Prostate gland (tissue), 2 donors: ENCODE measurements around the gene AK3.

Experiments
- POLR2A ChIP-seq: fragments of 450-650 bp; IDR thresholded peaks from one replicate; pipeline ENCODE4 v1.6.1; 2016; ENCODE audit warnings: antibody characterized with exemption, mild to moderate bottlenecking
- POLR2AphosphoS5 ChIP-seq: sonication (generic); formaldehyde crosslinking; IDR thresholded peaks from one replicate; pipeline ENCODE4 v1.6.1; 2017; ENCODE audit warnings: antibody characterized with exemption
- TF ChIP-seq, protein P1 (sequence below), 4 experiments: fragments of 200-600 bp in 2 of 4; fragments of 450-650 bp in 2 of 4; sonication (generic) in 2 of 4; IDR thresholded peaks; 1 replicate in 3 of 4; 2 replicates in 1 of 4; pipeline ENCODE4 v1.5.1; 2016 to 2019; ENCODE audit warnings: antibody characterized with exemption in 4 of 4, mild to moderate bottlenecking in 2 of 4, moderate library complexity in 2 of 4

DNA sequence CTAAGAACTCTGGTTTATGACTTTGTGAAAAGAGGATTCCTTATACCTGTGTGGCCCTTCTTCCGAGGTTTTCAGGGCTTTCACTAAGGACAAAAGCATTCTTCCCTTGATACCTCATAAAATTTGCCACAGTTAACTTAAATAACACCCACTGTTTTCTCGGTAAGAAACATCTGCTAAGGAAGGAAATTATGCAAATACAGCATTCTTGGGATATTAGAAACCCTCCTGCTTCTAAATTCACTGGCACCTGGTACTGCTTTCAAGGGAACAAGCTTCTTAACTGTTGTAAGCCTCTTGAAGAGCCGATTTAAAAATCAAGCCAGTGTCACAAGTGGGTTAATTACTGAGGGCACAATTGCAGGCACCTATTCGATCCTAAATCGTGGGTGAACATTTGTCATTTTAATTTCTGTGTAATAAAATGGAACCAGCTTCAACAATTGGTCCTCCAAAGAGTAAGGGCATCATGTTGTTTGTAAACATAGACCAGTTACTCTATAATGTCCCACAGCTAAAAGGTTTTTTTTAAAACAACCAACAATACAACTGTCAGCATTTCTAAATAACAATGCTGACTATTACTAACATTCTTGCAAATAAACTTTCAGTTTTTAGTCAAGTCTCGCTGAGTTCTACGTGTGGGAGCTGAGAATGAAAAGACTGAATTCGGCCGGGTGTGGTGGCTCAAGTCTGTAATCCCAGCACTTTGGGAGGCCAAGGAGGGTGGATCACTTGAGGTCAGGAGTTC, 26.6 kb downstream of the AK3 start:
- no peak for TF ChIP-seq POLR2AphosphoS5
- TF ChIP-seq, protein P1, sequence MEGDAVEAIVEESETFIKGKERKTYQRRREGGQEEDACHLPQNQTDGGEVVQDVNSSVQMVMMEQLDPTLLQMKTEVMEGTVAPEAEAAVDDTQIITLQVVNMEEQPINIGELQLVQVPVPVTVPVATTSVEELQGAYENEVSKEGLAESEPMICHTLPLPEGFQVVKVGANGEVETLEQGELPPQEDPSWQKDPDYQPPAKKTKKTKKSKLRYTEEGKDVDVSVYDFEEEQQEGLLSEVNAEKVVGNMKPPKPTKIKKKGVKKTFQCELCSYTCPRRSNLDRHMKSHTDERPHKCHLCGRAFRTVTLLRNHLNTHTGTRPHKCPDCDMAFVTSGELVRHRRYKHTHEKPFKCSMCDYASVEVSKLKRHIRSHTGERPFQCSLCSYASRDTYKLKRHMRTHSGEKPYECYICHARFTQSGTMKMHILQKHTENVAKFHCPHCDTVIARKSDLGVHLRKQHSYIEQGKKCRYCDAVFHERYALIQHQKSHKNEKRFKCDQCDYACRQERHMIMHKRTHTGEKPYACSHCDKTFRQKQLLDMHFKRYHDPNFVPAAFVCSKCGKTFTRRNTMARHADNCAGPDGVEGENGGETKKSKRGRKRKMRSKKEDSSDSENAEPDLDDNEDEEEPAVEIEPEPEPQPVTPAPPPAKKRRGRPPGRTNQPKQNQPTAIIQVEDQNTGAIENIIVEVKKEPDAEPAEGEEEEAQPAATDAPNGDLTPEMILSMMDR (IDR thresholded peaks at IDR 0.05), result no peak
- no peak for TF ChIP-seq POLR2A
